Measurements from ENCODE around the gene KIF19. TPM values are rescaled to one million over a fixed set of nuclear protein-coding genes. Genes with fewer than 3 reads are reported as not detected.

KIF19 gene
- total and polyA plus RNA-seq, 2 of the 8 experiments (the other 6 are each of a cell fraction or from before 2014, with no cell fraction given) = 0.52 to 0.77 TPM

DNA sequence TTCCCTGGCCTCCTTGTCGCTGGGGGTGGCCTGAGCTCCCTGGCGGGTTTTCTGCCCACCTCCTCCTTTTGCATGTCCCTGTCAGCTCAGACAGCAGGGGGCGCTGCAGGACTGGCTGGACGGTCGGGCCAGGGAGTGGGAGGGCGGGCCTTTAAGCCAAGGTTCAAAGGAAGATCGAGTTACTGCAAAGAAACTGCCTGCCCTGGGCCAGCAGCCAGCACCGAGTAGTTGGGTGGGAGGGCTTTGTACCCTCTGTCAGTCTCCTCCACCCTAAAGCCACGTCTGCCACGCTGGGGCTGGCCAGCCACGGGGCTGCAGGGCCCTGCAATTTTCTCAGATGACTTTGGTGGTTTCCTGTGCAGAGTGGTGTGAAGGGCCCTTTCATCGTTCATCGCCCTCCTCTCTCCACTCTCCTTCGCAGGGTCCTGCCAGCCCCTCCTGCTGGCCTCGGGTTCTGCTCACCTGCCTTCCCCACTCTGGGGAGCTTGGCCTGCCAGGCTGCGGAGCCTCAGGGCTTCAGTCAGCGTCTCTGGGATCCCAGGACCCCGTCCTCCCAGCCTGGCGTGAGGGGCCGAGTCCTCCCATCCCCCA lies 53.6 kb downstream of the KIF19 start:
- H3K4me2 ChIP-seq (ENCODE audit: insufficient read depth in 1 of 2, low read depth in 2 of 2, low read length in 2 of 2) = peak overlapping the region; percentile 32 to 90; a peak in 3 of 4 replicates
- H4K5ac ChIP-seq (ENCODE audit: insufficient read length, low read depth, low read length) = no peak overlapping the region
- no peaks in the 10 kb centered on the region for H4K20me1 ChIP-seq (replicated peaks in 1 of 2; ENCODE audit: control insufficient read depth in 1 of 2, insufficient read depth in 2 of 2, low read length in 2 of 2)
- DNase-seq (ENCODE audit: low read depth in 1 of 2, low spot score in 2 of 2) = peak; percentile 75 to 99
- no peak overlapping the region for H2BK15ac ChIP-seq (ENCODE audit: low read length)
- H3K56ac ChIP-seq (replicated peaks; ENCODE audit: insufficient read length, low read depth, low read length) = no peak overlapping the region
- H2BK120ac ChIP-seq (replicated peaks; ENCODE audit: low read depth, low read length) = no peak overlapping the region
- POLR2A ChIA-PET (ENCODE audit: partially characterized antibody) = interaction anchor here (0.8 to 3.0 kb wide), 8 partner anchors 12 to 105 kb away, joined by 3 to 6 read pairs (median 4); partner anchors contain the start of gene GPR142
- peak overlapping the region; percentile 78 for H3K18ac ChIP-seq (ENCODE audit: extremely low read depth, low read length)
- no peaks in the 10 kb centered on the region for H3K36me3 ChIP-seq (ENCODE audit: control insufficient read depth in 2 of 4, insufficient read depth in 4 of 4, low read length in 3 of 4)
- no peak overlapping the region for H3K4ac ChIP-seq (replicated peaks; ENCODE audit: insufficient read length, low read depth, low read length)
- H2BK20ac ChIP-seq (ENCODE audit: low read length) = peak overlapping the region; percentile 48; the same call in 1 of the 2 replicates
- CTCF ChIA-PET (ENCODE audit: partially characterized antibody) = interaction anchor here (0.6 to 8.4 kb wide), 54 partner anchors 9 to 392 kb away, joined by 3 to 106 read pairs (median 5); partner anchors contain the start of genes BTBD17, CD300A, CD300LB and GPR142
- H4K91ac ChIP-seq (replicated peaks; ENCODE audit: insufficient read length, low read length) = peak overlapping the region; percentile 17
- no peak overlapping the region for H3K27ac ChIP-seq (ENCODE audit: low read depth, low read length)
- no peaks in the 10 kb centered on the region for H3K79me2 ChIP-seq (ENCODE audit: control insufficient read depth in 1 of 2, insufficient read depth in 2 of 2, low read length in 2 of 2)
- no peak overlapping the region for H2BK5ac ChIP-seq (ENCODE audit: low read depth, low read length)
- peak overlapping the region; percentile 60; the same call in 1 of the 2 replicates for H2BK12ac ChIP-seq (ENCODE audit: low read depth, low read length)
- no peak overlapping the region for H2AK5ac ChIP-seq (ENCODE audit: low read depth, low read length)
- peaks cover 0 to 9% (median 6%) of the 10 kb centered on the region in 4 experiments; a peak in 6 of 7 replicates for H3K4me1 ChIP-seq (replicated peaks in 1 of 4; ENCODE audit: control insufficient read depth in 3 of 4, insufficient read depth in 4 of 4, low read length in 3 of 4)
- H3K23ac ChIP-seq (ENCODE audit: insufficient read length) = no peak overlapping the region
- FAIRE-seq = no peak
- no peaks in the 10 kb centered on the region for H3K79me1 ChIP-seq (ENCODE audit: low read depth, low read length)
- no peaks in the 10 kb centered on the region for H3K9me3 ChIP-seq (ENCODE audit: insufficient read depth in 2 of 2, low read depth in 1 of 2, low read length in 1 of 2)
- H3K27me3 ChIP-seq (replicated peaks in 1 of 4; ENCODE audit: control insufficient read depth in 3 of 4, extremely low read depth in 1 of 4, insufficient read depth in 3 of 4, low read length in 3 of 4) = 0 out of 7 replicates have a peak, but pooled peaks cover 0 to 1% (median 0%) of the 10 kb centered on the region in 4 experiments
- WGBS, 2 experiments (ENCODE audit: extremely low coverage in 1 of 2, insufficient coverage in 1 of 2, insufficient read length in 1 of 2, insufficient replicate concordance in 2 of 2, low coverage in 1 of 2, low lambda C conversion rate in 2 of 2, missing lambda C conversion rate in 1 of 2) = 3% methylated on average over 17 of the region's 20 CpGs; no CpG with 5 or more reads in 1 of the 2 experiments
- H2AFZ ChIP-seq (ENCODE audit: low read length) = peak overlapping the region; percentile 96; the same call in 1 of the 2 replicates
- H3K4me3 ChIP-seq (ENCODE audit: extremely low read depth in 1 of 4, insufficient read depth in 2 of 4, low read depth in 3 of 4, low read length in 4 of 4) = peak overlapping the region; percentile 1 to 54 (median 36); a peak in 6 of 8 replicates
- no peak overlapping the region; a peak in 1 of 7 replicates for H3K9ac ChIP-seq (replicated peaks in 1 of 4; ENCODE audit: extremely low read depth in 1 of 4, low read depth in 3 of 4, low read length in 3 of 4)
- no peak overlapping the region for H3K14ac ChIP-seq (ENCODE audit: insufficient read length)
- H3K23me2 ChIP-seq (ENCODE audit: low read depth, low read length) = no peaks in the 10 kb centered on the region; the same call in 1 of the 2 replicates
- no peak overlapping the region for H4K8ac ChIP-seq (ENCODE audit: extremely low read depth, insufficient read depth, low read length)
- TF ChIP-seq BRCA1 (IDR thresholded peaks at IDR 0.05; ENCODE audit: low read depth, low read length) (no peak), TBP (IDR thresholded peaks at IDR 0.05; ENCODE audit: low read depth, low read length) (no peak), EGR1 (IDR thresholded peaks at IDR 0.05; ENCODE audit: borderline replicate concordance, low read depth, low read length) (0 out of 2 replicates have a peak, but pooled peaks have one; percentile 12), TAF7 (optimal IDR thresholded peaks at IDR 0.05; ENCODE audit: borderline replicate concordance, low read depth, low read length) (peak; percentile 44), YY1 (IDR thresholded peaks at IDR 0.05; ENCODE audit: low read depth, low read length) (peak; percentile 24; the same call in 1 of the 2 replicates), NRF1 (IDR thresholded peaks at IDR 0.05; ENCODE audit: low read depth, low read length) (0 out of 2 replicates have a peak, but pooled peaks have one; percentile 4), KDM4A (IDR thresholded peaks at IDR 0.05; ENCODE audit: low read depth, low read length, severe bottlenecking) (peak; percentile 16), JUND (IDR thresholded peaks at IDR 0.05; ENCODE audit: low read length) (0 out of 2 replicates have a peak, but pooled peaks have one; percentile 9)
- TF ChIP-seq, protein P1, sequence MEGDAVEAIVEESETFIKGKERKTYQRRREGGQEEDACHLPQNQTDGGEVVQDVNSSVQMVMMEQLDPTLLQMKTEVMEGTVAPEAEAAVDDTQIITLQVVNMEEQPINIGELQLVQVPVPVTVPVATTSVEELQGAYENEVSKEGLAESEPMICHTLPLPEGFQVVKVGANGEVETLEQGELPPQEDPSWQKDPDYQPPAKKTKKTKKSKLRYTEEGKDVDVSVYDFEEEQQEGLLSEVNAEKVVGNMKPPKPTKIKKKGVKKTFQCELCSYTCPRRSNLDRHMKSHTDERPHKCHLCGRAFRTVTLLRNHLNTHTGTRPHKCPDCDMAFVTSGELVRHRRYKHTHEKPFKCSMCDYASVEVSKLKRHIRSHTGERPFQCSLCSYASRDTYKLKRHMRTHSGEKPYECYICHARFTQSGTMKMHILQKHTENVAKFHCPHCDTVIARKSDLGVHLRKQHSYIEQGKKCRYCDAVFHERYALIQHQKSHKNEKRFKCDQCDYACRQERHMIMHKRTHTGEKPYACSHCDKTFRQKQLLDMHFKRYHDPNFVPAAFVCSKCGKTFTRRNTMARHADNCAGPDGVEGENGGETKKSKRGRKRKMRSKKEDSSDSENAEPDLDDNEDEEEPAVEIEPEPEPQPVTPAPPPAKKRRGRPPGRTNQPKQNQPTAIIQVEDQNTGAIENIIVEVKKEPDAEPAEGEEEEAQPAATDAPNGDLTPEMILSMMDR (IDR thresholded peaks at IDR 0.05; ENCODE audit: control extremely low read depth in 1 of 3, insufficient read depth in 1 of 3, low read depth in 1 of 3, low read length in 3 of 3) = peak; percentile 86 to 96 (median 93)

All from H1 (cell line).